ENCODE measurements around the gene STON1.
A peak's percentile ranks its signal among the peaks of the same experiment; 100 is the strongest.
"Not testable (repeated sequence)": the region's sequence is repeated elsewhere in the genome, so short reads cannot be mapped to it uniquely, and the experiment has no call there.

The STON1 gene

GRCh38 chr2:48600204-48600813 lies 70.4 kb downstream of the STON1 start:
- FAIRE-seq (peak; percentile 75), DNase-seq (ENCODE audit: insufficient read length, low spot score) (no peak)
- no peak for TF ChIP-seq POLR2A (IDR thresholded peaks at IDR 0.05; ENCODE audit: low read depth, low read length)

- peak; percentile 81 for FAIRE-seq
- DNase-seq (ENCODE audit: insufficient read length, low spot score), result no peak
- no peak for TF ChIP-seq POLR2A (IDR thresholded peaks at IDR 0.05; ENCODE audit: low read depth, low read length)
These were observed 71.0 kb downstream of the STON1 start for GRCh38 chr2:48600917-48601316.

DNA sequence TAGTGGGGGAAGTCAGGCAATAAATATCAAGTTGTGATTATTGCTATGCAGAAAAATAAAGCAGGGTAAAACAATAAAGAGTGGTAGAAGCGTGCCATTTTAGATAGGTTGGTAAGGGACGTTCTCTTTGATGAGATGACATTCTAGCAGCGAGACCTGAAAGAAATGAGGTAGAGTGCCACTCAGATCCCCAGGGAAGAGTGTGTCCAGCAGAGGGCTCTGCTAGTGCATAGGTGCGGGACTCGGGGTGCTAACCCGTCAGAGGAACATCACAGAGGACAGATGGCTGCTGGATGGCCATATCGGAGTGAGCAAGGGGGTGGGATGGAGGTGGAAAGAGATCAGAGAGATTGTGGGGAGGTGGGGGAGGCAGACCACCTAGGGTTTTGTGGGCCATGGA lies 71.4 kb downstream of the STON1 start:
- DNase-seq (ENCODE audit: insufficient read length, low spot score), result no peak
- TF ChIP-seq POLR2A (IDR thresholded peaks at IDR 0.05; ENCODE audit: low read depth, low read length), result no peak
- FAIRE-seq, result no peak

DNA sequence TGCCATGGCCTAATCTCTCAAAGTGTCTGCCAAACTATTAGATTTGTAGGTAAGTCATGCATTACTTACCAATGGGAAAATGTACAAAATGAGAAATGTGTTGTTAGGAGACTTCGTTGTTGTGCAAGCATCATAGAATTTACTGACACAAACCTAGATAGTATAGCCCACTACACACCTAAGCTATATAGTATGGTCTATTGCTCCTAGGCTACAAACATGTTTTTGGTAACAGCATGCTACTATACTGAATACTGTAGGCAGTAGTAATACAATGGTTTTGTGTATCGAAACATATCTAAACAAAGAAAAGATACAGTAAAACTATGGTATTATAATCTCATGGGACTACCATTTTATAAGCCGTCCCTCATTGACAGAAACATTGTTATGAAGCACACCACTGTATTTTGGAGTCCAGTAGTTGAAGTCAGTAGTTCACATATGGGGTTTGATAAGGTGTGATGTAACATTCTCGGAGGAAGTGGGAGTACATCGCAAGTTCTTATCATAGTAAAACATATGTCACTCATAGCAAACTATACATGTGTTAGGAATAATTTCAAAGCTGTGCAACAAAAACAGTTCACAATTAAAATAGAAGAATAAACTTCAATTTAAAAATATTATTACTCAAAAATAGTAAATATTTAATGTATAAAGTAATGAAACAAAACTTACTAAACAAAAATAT lies 75.7 kb downstream of the STON1 start:
- TF ChIP-seq POLR2A (IDR thresholded peaks at IDR 0.05; ENCODE audit: low read depth, low read length), result no peak
- DNase-seq (ENCODE audit: insufficient read length, low spot score) (no peak), FAIRE-seq (no peak)

- TF ChIP-seq POLR2A (IDR thresholded peaks at IDR 0.05; ENCODE audit: low read depth, low read length), result no peak
- FAIRE-seq (peak; percentile 83), DNase-seq (ENCODE audit: insufficient read length, low spot score) (peak; percentile 15)
These were observed 77.5 kb downstream of the STON1 start for GRCh38 chr2:48607307-48608014.

DNA sequence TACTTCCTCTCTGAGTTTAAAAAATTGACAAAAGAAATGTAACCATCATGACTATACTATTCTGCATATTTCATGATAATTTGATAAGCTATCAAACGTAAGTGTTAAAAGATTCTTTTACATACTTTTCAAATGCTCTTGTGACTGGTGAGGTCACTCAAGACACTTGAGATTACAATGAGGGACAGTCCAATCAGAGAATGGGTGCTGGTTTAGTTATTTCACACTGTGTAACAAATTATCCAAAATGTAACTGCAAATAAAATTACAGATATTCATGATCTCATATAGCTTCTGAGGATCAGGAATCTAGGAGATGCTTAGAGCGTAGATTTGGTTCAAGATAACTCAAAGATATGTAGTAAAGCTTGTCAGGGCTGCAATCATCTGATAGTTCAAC lies 83.3 kb downstream of the STON1 start:
- no peak for DNase-seq (ENCODE audit: insufficient read length, low spot score)
- FAIRE-seq, result no peak
- no peak for TF ChIP-seq POLR2A (IDR thresholded peaks at IDR 0.05; ENCODE audit: low read depth, low read length)

DNA sequence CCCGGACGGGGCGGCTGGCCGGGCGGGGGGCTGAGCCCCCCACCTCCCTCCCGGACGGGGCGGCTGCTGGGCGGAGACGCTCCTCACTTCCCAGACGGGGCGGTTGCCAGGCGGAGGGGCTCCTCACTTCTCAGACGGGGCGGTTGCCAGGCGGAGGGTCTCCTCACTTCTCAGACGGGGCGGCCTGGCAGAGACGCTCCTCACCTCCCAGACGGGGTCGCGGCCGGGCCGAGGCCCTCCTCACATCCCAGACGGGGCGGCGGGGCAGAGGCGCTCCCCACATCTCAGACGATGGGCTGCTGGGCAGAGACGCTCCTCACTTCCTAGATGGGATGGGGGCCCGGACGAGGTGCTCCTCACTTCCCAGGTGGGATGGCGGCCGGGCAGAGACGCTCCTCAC lies 84.6 kb downstream of the STON1 start:
- DNase-seq (ENCODE audit: insufficient read length, low spot score); FAIRE-seq: not testable (repeated sequence)

DNA sequence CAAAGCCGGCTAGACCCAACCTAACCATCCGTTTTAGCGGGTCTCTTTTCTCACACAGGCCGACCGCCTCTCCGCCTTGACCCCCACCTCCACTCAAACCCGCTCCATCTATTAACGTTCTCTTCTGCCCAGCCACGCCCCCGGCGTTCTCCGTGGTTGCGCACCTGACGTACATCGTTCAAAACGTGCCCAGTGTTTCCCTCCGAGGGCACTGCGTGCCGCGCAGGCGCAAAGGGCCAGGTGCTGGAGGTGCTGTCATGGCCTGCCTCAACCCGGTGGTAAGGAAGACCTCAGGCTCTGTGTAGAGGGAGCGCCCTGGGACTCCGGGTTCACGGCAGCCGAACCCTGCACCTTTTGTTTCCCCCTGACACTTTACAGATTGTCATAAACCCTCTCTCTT lies 87.7 kb downstream of the STON1 start, which contains the start of gene GTF2A1L:
GTF2A1L (plus strand) TSS at position 239 of the 400 bp plus-strand sequence; CDS start at position 258, 19 bp downstream.
- no peak for FAIRE-seq
- no peak for TF ChIP-seq POLR2A (IDR thresholded peaks at IDR 0.05; ENCODE audit: low read depth, low read length)
- no peak for DNase-seq (ENCODE audit: insufficient read length, low spot score)

DNA sequence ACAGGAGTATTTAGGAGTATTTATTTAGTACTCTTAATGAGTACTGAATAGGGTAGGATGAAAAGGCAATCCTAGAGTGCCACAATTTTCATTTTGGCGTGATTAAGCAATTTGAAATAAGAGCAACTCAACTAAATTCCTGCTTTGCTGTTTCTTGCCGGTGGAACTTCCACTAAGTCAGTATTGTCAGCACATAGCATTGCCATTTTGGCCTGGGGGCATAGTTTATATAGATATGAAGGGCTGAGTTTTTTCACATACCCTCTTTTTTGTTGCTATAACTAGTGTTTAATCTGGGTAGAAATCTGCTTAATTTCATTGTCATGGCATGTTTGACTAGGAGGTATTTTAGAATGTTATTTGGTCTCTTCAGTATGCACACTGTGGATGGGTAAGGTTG lies 89.6 kb downstream of the STON1 start:
- DNase-seq (ENCODE audit: insufficient read length, low spot score) (no peak), FAIRE-seq (no peak)
- TF ChIP-seq POLR2A (IDR thresholded peaks at IDR 0.05; ENCODE audit: low read depth, low read length), result no peak

GRCh38 chr2:48620604-48621003 lies 90.7 kb downstream of the STON1 start:
- no peak for DNase-seq (ENCODE audit: insufficient read length, low spot score)
- no peak for TF ChIP-seq POLR2A (IDR thresholded peaks at IDR 0.05; ENCODE audit: low read depth, low read length)
- FAIRE-seq, result no peak

DNA sequence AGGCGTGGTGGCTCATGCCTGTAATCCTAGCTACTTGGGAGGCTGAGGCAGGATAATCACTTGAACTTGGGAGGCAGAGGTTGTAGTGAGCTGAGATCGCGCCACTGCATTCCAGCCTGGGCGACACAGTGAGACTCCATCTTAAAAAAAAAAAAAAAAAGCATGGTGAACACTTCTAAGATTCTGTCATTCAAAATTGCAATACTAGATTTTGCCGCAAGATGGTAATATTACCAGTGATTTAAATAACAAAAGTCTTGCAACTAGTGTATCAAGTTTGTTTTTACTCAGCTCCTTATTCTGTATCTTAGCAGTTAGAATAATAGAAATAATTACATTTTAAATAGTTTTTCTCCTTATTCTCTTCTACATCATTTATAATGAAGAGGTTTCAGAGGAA lies 92.7 kb downstream of the STON1 start:
- FAIRE-seq; DNase-seq (ENCODE audit: insufficient read length, low spot score): not testable (repeated sequence)

DNA sequence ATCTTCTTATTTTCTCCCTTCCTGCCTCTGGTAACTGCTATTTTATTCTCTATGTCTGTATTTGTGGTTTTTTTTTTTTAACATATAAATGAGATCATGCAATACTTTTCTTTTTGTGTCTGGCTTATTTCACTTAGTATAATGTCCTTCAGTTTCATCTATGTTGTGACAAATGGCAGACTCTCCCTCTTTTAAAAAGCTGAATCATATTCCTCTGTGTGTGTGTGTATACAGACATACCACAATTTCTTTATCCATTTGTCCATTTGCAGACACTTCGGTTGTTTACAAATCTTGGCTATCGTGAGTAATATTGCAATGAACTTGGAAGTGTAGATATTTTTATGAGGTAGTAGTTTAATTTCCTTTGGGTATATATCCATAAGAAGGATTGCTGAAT lies 94.7 kb downstream of the STON1 start:
- FAIRE-seq (no peak), DNase-seq (ENCODE audit: insufficient read length, low spot score) (no peak)
- no peak for TF ChIP-seq POLR2A (IDR thresholded peaks at IDR 0.05; ENCODE audit: low read depth, low read length)

DNA sequence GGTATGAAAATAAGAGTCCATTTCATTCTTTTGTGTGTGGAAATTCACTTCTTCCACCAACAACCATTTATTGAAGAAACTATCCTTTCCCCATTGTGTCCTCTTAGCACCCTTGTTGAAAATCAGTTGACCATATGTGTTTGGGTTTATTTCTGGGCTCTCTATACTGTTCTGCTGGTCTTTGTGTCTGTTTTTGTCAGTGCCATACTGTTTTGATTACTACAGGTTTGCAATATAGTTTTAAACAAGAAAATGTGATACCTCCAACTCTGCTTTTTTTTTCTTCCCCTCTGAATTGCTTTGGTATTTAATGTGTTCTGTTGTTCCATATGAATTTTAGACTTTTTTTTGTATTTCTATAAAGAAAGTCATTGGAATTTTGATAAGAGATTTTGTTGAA lies 96.1 kb downstream of the STON1 start:
- FAIRE-seq (no peak), DNase-seq (ENCODE audit: insufficient read length, low spot score) (no peak)
- TF ChIP-seq POLR2A (IDR thresholded peaks at IDR 0.05; ENCODE audit: low read depth, low read length), result no peak

DNA sequence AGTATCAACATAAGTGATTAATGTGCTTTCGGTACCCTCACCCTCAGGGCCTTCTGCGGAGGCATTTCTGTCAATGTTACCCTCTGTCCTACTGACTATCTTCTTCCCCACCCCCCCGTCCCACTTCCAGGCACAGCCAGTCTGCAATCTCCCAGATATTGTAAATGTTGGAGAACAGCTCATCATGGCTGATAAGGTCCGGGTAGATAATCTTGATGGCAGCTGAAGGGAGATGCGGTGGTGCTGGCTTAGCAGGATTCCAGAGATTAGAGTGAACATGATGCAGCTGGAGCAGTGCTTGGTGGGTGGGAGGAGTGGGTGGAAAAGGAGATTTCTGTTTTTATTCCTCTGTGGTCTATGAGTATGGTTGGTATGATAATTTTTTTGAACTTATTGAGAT lies 103.2 kb downstream of the STON1 start:
- DNase-seq (ENCODE audit: insufficient read length, low spot score) (no peak), FAIRE-seq (no peak)
- no peak for TF ChIP-seq POLR2A (IDR thresholded peaks at IDR 0.05; ENCODE audit: low read depth, low read length)

- no peak for FAIRE-seq
- DNase-seq (ENCODE audit: insufficient read length, low spot score), result no peak
- no peak for TF ChIP-seq POLR2A (IDR thresholded peaks at IDR 0.05; ENCODE audit: low read depth, low read length)
These were observed 105.8 kb downstream of the STON1 start for GRCh38 chr2:48635786-48636185.
